K562 (cell line): Measurements from ENCODE around the gene NR3C2. TPM values are rescaled to one million over a fixed set of nuclear protein-coding genes. Genes with fewer than 3 reads are reported as not detected.

Experiments
- ATAC-seq: fragments of 200-7000 bp; cut with Tn5 transposase; 3 replicates; pipeline ENCODE4 v1.9.1; 2020; ENCODE audit warnings: moderate library complexity
- BruUV-seq: library from RNA; stranded (reverse); fragments of 400-500 nt; replicated peaks from 2 replicates; lab custom pipeline; 2021; lab: Mats Ljungman, UMichigan
- CTCF ChIA-PET: fragments of 300-600 bp; formaldehyde crosslinking; extraction: SDS; loops from one replicate; lab custom pipeline; 2021; ENCODE audit warnings: low intra/inter-chr PET ratio; lab: Yijun Ruan, JAX
- POLR2A ChIA-PET: fragments of 300-600, 350-650 bp; sonication (Branson Sonifier 250); formaldehyde crosslinking; extraction: SDS; loops from one replicate; lab custom pipeline; 2021; ENCODE audit warnings: antibody characterized with exemption, inconsistent platforms; lab: Yijun Ruan, JAX
- DNase-seq, 4 experiments: peaks; one replicate each; pipeline versions ENCODE4 v3.0.0 to v3.0.0-alpha.2; 2011 to 2018; ENCODE audit warnings: low spot score in 3 of 4, mixed read lengths in 3 of 4; ENCODE audit errors: extremely low read depth in 1 of 4
- FAIRE-seq: peaks from 2 replicates; lab custom pipeline; 2011; peaks lifted over from hg19 to GRCh38; lab: Jason Lieb, UNC
- H2AFZ ChIP-seq: 2 replicates; pipeline ENCODE4 v1.6.0; 2011; ENCODE audit warnings: low read depth, low read length, control low read depth, inconsistent platforms
- H3K27ac ChIP-seq: fragments of 200-600 bp; 3 replicates; pipeline ENCODE4 v1.8.0; 2011; ENCODE audit warnings: low read depth, mild to moderate bottlenecking, control low read depth, inconsistent platforms, low read length, moderate library complexity, mixed read lengths; ENCODE audit errors: extremely low read depth
- H3K27me3 ChIP-seq, 2 experiments: fragments of 300-600 bp in 1 of 2; 2 replicates in 1 of 2; 3 replicates in 1 of 2; pipeline versions ENCODE4 v1.6.0 to v1.8.0; 2011; ENCODE audit warnings: inconsistent platforms in 2 of 2, low read length in 2 of 2, mild to moderate bottlenecking in 1 of 2, mixed read lengths in 1 of 2, moderate library complexity in 1 of 2; ENCODE audit not compliant: control insufficient read depth in 2 of 2, insufficient read depth in 2 of 2
- H3K36me3 ChIP-seq: fragments of 300-600 bp; 3 replicates; pipeline ENCODE4 v1.8.0; 2011; ENCODE audit warnings: mild to moderate bottlenecking, low read length, inconsistent platforms; ENCODE audit not compliant: control insufficient read depth, insufficient read depth
- H3K4me1 ChIP-seq, 2 experiments: fragments of 200-600 bp in 1 of 2; replicated peaks in 1 of 2; 2 replicates in 1 of 2; 3 replicates in 1 of 2; pipeline versions ENCODE4 v1.5.1 to v1.8.0; 2011; ENCODE audit warnings: inconsistent platforms in 2 of 2, low read length in 2 of 2, mild to moderate bottlenecking in 1 of 2, mixed read lengths in 1 of 2, moderate library complexity in 1 of 2; ENCODE audit not compliant: control insufficient read depth in 2 of 2, insufficient read depth in 2 of 2
- H3K4me2 ChIP-seq: 2 replicates; pipeline ENCODE4 v1.6.1; 2011; ENCODE audit warnings: low read length, control low read depth, inconsistent platforms, mixed read lengths; ENCODE audit not compliant: insufficient read depth
- H3K4me3 ChIP-seq: fragments of 200-600 bp; sonication (generic), shearing (Covaris generic); 2 replicates; pipeline ENCODE4 v1.5.1; 2016; ENCODE audit warnings: control low read depth, inconsistent platforms
- H3K79me2 ChIP-seq: fragments of 200-600 bp; 3 replicates; pipeline ENCODE4 v1.8.0; 2011; ENCODE audit warnings: low read length, inconsistent platforms; ENCODE audit not compliant: control insufficient read depth, insufficient read depth
- H3K9ac ChIP-seq, 2 experiments: 2 replicates each; pipeline versions ENCODE4 v1.6.0 to v1.6.1; 2011; ENCODE audit warnings: low read depth in 2 of 2, low read length in 2 of 2, control low read depth in 1 of 2, inconsistent platforms in 1 of 2, mild to moderate bottlenecking in 1 of 2, mixed read lengths in 1 of 2; ENCODE audit not compliant: insufficient read depth in 1 of 2
- H3K9me1 ChIP-seq: one replicate; pipeline ENCODE4 v1.6.0; 2011; ENCODE audit warnings: inconsistent platforms, mild to moderate bottlenecking, low read length, moderate library complexity; ENCODE audit not compliant: control insufficient read depth, insufficient read depth
- H3K9me3 ChIP-seq: replicated peaks from 2 replicates; pipeline ENCODE4 v1.5.1; 2011; ENCODE audit warnings: low read depth, low read length, inconsistent platforms; ENCODE audit not compliant: control insufficient read depth, insufficient read depth
- H4K20me1 ChIP-seq: replicated peaks from 2 replicates; pipeline ENCODE4 v1.6.1; 2011; ENCODE audit warnings: low read length, inconsistent platforms, mixed read lengths; ENCODE audit not compliant: control insufficient read depth, insufficient read depth
- POLR2B ChIP-seq: fragments of 450-650 bp; IDR thresholded peaks from 2 replicates; pipeline ENCODE4 v1.6.1; 2018; ENCODE audit warnings: low read depth; ENCODE audit not compliant: partially characterized antibody
- SAFB2 ChIP-seq: fragments of 200-400 bp; formaldehyde crosslinking; IDR thresholded peaks from 2 replicates; pipeline ENCODE4 v1.6.1; 2018; ENCODE audit warnings: borderline replicate concordance, low read length, low read depth, moderate library complexity; ENCODE audit not compliant: severe bottlenecking
- SMARCE1 ChIP-seq: fragments of 450-650 bp; IDR thresholded peaks from 2 replicates; pipeline ENCODE4 v1.7.1; 2016; ENCODE audit warnings: mild to moderate bottlenecking
- SNRNP70 ChIP-seq: fragments of 200-400 bp; formaldehyde crosslinking; optimal IDR thresholded peaks from 2 replicates; pipeline ENCODE3; 2017; ENCODE audit warnings: low read depth, low read length
- ZNF232 ChIP-seq: sonication (generic); formaldehyde crosslinking; IDR thresholded peaks from 2 replicates; pipeline ENCODE4 v1.8.0; 2022; ENCODE audit warnings: mild to moderate bottlenecking, missing genetic modification reagents
- WGBS: fragments of 100-300 bp; shearing (Covaris generic); methylation state at CpG from one replicate; pipeline ENCODE4 v1.1.6; 2016; ENCODE audit warnings: low coverage, mixed read lengths; ENCODE audit not compliant: insufficient coverage; ENCODE audit errors: missing lambda C conversion rate; 5-methylcytosine and 5-hydroxymethylcytosine counted together
- in situ Hi-C: fragments of 300-500 bp; cut with MboI; formaldehyde crosslinking; loops from 4 replicates; pipeline ENCODE4 v1.15.0; 2018; ENCODE audit warnings: inconsistent platforms, mixed read lengths
- intact Hi-C: fragments of 100-400 bp; cut with micrococcal nuclease; formaldehyde crosslinking; loops from 2 replicates; pipeline ENCODE4 v1.14.2; 2022
- polyA plus RNA-seq, 8 experiments: library from polyadenylated mRNA; depleted of rRNA in 4 of 8; stranded (reverse) in 5 of 8; unstranded in 3 of 8; fragments of >200 nt; fragmentation: Nextera tagmentation in 2 of 8; fragmentation: Illumina TruSeq in 1 of 8; extraction: Ambion mirVana in 2 of 8; extraction: Trizol in 1 of 8; gene quantifications; 2 replicates each; pipeline versions ENCODE4 v1.2.1 to v1.2.3, GENCODE V29; 2011 to 2014; ENCODE audit warnings: inconsistent platforms in 1 of 8, missing spikeins in 1 of 8
- total RNA-seq, 7 experiments: library from RNA; depleted of rRNA in 6 of 7; stranded (reverse); fragments of >200 nt in 6 of 7; fragmentation: Illumina TruSeq in 2 of 7; extraction: Trizol in 2 of 7; gene quantifications; 2 replicates each; pipeline versions ENCODE4 v1.2.1 to v1.2.3, GENCODE V29; 2011 to 2021; ENCODE audit warnings: low replicate concordance in 1 of 7
- TF ChIP-seq, protein P1 (sequence below): fragments of 200-800 bp; sonication (Bioruptor generic); IDR thresholded peaks from 2 replicates; pipeline ENCODE4 v1.6.1; 2017; ENCODE audit warnings: missing genetic modification characterization, missing compliant biosample characterization

The NR3C2 gene
- total and polyA plus RNA-seq, 9 of the 15 experiments (the other 6 are each of a cell fraction or from before 2014, with no cell fraction given) = 0.01 to 0.28 (median 0.16) TPM; not detected in 2

DNA sequence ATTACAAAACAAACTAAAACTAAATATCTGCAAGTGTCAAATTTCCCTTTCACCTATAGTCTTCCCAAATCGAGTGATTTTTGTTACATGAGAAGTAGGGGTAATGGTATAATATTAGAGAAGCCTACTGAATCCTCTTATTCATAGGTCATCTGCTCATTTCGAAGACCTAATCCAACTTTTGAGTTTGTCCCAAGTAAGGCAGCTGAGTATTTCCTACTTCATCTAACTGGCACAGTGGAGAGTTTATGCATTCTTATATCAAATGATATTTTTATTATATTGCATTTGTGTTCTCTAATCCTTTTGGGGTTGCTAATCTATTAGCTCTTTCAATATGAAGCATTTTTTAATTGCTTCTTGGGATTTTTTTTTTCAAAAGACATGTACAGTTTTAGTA, 7.7 kb upstream of the NR3C2 start:
- H3K9me3 ChIP-seq = no peaks in the 10 kb centered on the region
- H3K4me2 ChIP-seq = no peak overlapping the region
- peaks cover 0 to 8% of the 10 kb centered on the region in 2 experiments; a peak in 2 of 5 replicates for H3K4me1 ChIP-seq
- ChIA-PET CTCF (no interaction called here), POLR2A (interaction anchor here (0.5 kb wide), 1 partner anchor 8 kb away, joined by 3 read pairs; no protein-coding TSS in a partner anchor)
- DNase-seq (no peak), ATAC-seq (no peak), FAIRE-seq (no peak)
- intact Hi-C loops (no loop called here), in situ Hi-C loops (no loop called here)
- H3K79me2 ChIP-seq = no peaks in the 10 kb centered on the region
- H2AFZ ChIP-seq = no peak overlapping the region
- peaks cover 0 to 8% of the 10 kb centered on the region in 2 experiments; a peak in 1 of 5 replicates for H3K27me3 ChIP-seq
- H3K27ac ChIP-seq = no peak overlapping the region
- no TSS peak for BruUV-seq
- no peaks in the 10 kb centered on the region for H3K36me3 ChIP-seq
- no peak overlapping the region for H3K9ac ChIP-seq
- H3K9me1 ChIP-seq = no peaks in the 10 kb centered on the region
- H4K20me1 ChIP-seq = no peaks in the 10 kb centered on the region
- H3K4me3 ChIP-seq = no peak overlapping the region
- TF ChIP-seq, protein P1, sequence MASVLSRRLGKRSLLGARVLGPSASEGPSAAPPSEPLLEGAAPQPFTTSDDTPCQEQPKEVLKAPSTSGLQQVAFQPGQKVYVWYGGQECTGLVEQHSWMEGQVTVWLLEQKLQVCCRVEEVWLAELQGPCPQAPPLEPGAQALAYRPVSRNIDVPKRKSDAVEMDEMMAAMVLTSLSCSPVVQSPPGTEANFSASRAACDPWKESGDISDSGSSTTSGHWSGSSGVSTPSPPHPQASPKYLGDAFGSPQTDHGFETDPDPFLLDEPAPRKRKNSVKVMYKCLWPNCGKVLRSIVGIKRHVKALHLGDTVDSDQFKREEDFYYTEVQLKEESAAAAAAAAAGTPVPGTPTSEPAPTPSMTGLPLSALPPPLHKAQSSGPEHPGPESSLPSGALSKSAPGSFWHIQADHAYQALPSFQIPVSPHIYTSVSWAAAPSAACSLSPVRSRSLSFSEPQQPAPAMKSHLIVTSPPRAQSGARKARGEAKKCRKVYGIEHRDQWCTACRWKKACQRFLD (CRISPR knock-in tag) = no peak
- no peak for TF ChIP-seq POLR2B
- TF ChIP-seq SNRNP70 = no peak
- no peak for TF ChIP-seq SMARCE1
- no peak for TF ChIP-seq SAFB2
- TF ChIP-seq ZNF232 (CRISPR knock-in tag) = no peak
- WGBS = 0% methylated on average over 2 of the region's 2 CpGs
